B cell (primary cell): ENCODE data around the gene ADCY1.
"Not testable (repeated sequence)": the region's sequence is repeated elsewhere in the genome, so short reads cannot be mapped to it uniquely, and the experiment has no call there.

Experiments used
- CTCF ChIP-seq: fragments of 200-600 bp; IDR thresholded peaks from one replicate; pipeline ENCODE4 v1.8.0; 2022; ENCODE audit warnings: antibody characterized with exemption, mild to moderate bottlenecking
- EZH2 ChIP-seq: IDR thresholded peaks from 2 replicates; pipeline ENCODE4 v1.6.1; 2012; ENCODE audit warnings: borderline replicate concordance, low read depth, mild to moderate bottlenecking, moderate library complexity, low read length; ENCODE audit not compliant: insufficient read depth, poor library complexity, severe bottlenecking

GRCh38 chr7:45748976-45749375 is 174.8 kb downstream of the ADCY1 start:
- TF ChIP-seq CTCF, EZH2: not testable (repeated sequence)
